ENCODE results near the gene TFF1. TPM values are rescaled to one million over a fixed set of nuclear protein-coding genes. Genes with fewer than 3 reads are reported as not detected.

TFF1 gene
- total RNA-seq, 1 experiment from 2014 or later, result not detected

DNA sequence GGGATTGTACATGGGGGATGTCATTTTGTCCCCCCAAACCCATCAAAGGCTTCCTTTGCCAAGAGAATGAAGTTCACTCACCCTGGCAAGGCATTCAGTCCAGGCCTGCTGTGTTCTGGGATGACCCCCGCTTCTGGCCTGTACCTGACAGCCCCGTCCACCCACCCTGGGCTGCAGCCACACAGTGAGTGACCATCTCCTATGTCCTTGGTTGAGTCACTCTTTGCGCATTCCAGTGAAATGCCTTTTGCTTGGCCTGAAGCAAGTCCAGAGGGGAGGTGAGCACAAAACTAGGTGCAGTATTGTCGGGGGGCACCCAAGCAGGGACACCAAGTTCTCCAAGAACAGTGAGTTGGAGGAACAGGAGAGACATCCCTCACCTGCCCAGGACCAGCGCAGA, 19.3 kb upstream of the TFF1 start:
- H3K36me3 Mint-ChIP-seq (ENCODE audit: insufficient read depth, unreplicated experiment), result no peaks in the 10 kb centered on the region
- intact Hi-C loops (cut with micrococcal nuclease), result no loop called here

DNA sequence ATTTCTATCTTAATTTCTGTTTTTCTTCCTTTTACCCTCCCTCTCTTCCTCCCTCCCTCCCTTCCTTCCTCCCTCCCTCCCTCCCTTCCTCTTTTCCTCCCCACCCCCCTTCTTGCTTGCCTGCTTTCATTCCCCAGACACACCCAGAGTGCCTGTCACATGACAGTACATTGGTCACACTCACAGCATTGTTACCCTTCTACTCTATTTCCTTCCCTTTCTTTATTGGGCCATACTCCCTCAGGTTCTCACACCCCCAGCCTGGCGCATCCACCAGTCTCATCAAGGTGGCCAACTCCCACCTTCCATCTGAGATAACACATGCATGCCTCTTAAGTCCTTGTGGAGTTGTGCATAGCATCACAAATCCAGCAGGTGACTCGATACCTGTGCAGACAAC, 18.7 kb upstream of the TFF1 start:
- Mint-ChIP-seq H3K4me1 (ENCODE audit: insufficient read depth, unreplicated experiment) (peaks cover 6% of the 10 kb centered on the region), H3K27me3 (ENCODE audit: insufficient read depth, unreplicated experiment) (no peaks in the 10 kb centered on the region), H3K4me3 (ENCODE audit: unreplicated experiment) (no peak overlapping the region), H3K36me3 (ENCODE audit: insufficient read depth, unreplicated experiment) (no peaks in the 10 kb centered on the region), H3K9me3 (ENCODE audit: unreplicated experiment) (no peaks in the 10 kb centered on the region), H3K27ac (ENCODE audit: low read depth, unreplicated experiment) (no peak overlapping the region)
- intact Hi-C loops (cut with micrococcal nuclease), result no loop called here
- TF ChIP-seq, protein P1, sequence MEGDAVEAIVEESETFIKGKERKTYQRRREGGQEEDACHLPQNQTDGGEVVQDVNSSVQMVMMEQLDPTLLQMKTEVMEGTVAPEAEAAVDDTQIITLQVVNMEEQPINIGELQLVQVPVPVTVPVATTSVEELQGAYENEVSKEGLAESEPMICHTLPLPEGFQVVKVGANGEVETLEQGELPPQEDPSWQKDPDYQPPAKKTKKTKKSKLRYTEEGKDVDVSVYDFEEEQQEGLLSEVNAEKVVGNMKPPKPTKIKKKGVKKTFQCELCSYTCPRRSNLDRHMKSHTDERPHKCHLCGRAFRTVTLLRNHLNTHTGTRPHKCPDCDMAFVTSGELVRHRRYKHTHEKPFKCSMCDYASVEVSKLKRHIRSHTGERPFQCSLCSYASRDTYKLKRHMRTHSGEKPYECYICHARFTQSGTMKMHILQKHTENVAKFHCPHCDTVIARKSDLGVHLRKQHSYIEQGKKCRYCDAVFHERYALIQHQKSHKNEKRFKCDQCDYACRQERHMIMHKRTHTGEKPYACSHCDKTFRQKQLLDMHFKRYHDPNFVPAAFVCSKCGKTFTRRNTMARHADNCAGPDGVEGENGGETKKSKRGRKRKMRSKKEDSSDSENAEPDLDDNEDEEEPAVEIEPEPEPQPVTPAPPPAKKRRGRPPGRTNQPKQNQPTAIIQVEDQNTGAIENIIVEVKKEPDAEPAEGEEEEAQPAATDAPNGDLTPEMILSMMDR (IDR thresholded peaks at IDR 0.05; ENCODE audit: unreplicated experiment), result no peak
- DNase-seq (ENCODE audit: unreplicated experiment), result no peak
- ChIA-PET CTCF (no interaction called here), POLR2A (no interaction called here)
- no TSS peak for BruUV-seq (replicated peaks)

More for the DNA sequence above, 19.3 kb upstream of the TFF1 start:
- no peak for DNase-seq (ENCODE audit: unreplicated experiment)
- Mint-ChIP-seq H3K27me3 (ENCODE audit: insufficient read depth, unreplicated experiment) (no peaks in the 10 kb centered on the region), H3K9me3 (ENCODE audit: unreplicated experiment) (no peaks in the 10 kb centered on the region), H3K4me1 (ENCODE audit: insufficient read depth, unreplicated experiment) (peaks cover 6% of the 10 kb centered on the region), H3K27ac (ENCODE audit: low read depth, unreplicated experiment) (no peak overlapping the region), H3K4me3 (ENCODE audit: unreplicated experiment) (no peak overlapping the region)
- TF ChIP-seq, protein P1 (IDR thresholded peaks at IDR 0.05; ENCODE audit: unreplicated experiment), result no peak
- CTCF ChIA-PET, result no interaction called here
- no TSS peak for BruUV-seq (replicated peaks)
- POLR2A ChIA-PET, result interaction anchor here (0.6 kb wide), 1 partner anchor 68 kb away, joined by 3 read pairs; no protein-coding TSS in a partner anchor

DNA sequence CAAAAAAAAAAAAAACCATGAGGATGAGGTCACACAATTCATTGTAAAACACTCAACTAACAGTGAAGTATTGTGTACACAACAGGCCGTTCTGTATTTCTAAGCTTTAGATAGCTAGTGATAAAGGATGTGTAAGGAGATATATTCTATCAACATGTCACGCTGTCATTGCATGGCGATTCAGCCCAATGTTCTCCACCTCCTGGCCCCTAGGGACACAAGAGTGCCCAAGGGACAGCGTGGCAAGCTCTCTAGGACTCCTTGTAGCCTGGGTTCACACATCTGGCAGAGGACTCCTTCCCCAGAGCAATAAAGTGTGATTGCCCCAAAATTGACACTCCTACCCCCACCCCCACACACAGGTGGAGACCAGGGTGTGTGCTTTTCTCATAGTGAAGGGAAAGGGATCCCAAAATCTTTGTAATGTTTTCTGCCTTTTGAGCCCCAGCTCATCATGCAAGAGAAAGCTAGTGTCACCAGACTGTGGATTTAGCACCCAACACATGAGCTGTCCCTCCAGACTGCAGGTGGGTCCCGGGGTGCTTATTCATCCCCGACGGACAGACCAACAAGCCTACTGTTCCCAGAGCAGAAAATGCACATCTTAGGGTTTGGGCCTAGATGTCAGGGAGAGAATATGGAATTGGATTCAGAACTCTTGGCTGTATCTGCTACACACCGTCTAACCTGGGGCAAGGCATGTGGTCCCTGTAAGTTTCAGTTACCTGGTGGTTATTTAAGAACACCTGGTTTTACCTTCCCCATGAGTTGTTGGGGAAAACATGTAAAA, 18.0 kb upstream of the TFF1 start:
- ChIA-PET POLR2A (no interaction called here), CTCF (interaction anchor here (0.7 kb wide), 1 partner anchor 210 kb away, joined by 4 read pairs; no protein-coding TSS in a partner anchor)
- BruUV-seq (replicated peaks), result no TSS peak
- TF ChIP-seq, protein P1 (IDR thresholded peaks at IDR 0.05; ENCODE audit: unreplicated experiment), result no peak
- H3K27me3 Mint-ChIP-seq (ENCODE audit: insufficient read depth, unreplicated experiment), result no peaks in the 10 kb centered on the region
- peaks cover 6% of the 10 kb centered on the region for H3K4me1 Mint-ChIP-seq (ENCODE audit: insufficient read depth, unreplicated experiment)
- H3K27ac Mint-ChIP-seq (ENCODE audit: low read depth, unreplicated experiment), result no peak overlapping the region
- H3K36me3 Mint-ChIP-seq (ENCODE audit: insufficient read depth, unreplicated experiment), result no peaks in the 10 kb centered on the region
- intact Hi-C loops (cut with micrococcal nuclease), result no loop called here
- DNase-seq (ENCODE audit: unreplicated experiment), result no peak
- H3K9me3 Mint-ChIP-seq (ENCODE audit: unreplicated experiment), result no peaks in the 10 kb centered on the region
- no peak overlapping the region for H3K4me3 Mint-ChIP-seq (ENCODE audit: unreplicated experiment)

DNA sequence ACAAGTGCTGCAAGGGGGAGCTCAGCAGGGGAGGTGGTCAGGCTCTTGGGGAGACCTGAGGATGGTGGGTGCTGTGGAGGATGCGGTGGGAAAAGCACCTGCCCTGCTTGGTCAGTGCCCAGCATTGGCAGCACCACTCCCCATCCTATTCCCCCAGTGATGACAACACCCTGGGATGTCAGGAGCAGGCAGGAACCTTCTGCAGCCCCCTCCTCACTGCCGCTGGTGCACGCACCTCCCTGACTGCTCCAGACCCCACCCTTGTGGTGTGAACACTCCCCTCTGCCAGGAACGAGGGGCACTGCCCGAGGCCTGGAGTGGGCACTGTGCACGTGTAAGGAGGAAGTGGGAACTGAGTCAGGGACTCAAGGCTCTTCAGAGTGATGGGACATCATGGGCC, 17.0 kb upstream of the TFF1 start:
- TF ChIP-seq, protein P1 (IDR thresholded peaks at IDR 0.05; ENCODE audit: unreplicated experiment), result no peak
- H3K9me3 Mint-ChIP-seq (ENCODE audit: unreplicated experiment), result no peaks in the 10 kb centered on the region
- BruUV-seq (replicated peaks), result no TSS peak
- H3K4me1 Mint-ChIP-seq (ENCODE audit: insufficient read depth, unreplicated experiment), result peaks cover 6% of the 10 kb centered on the region
- ChIA-PET CTCF (no interaction called here), POLR2A (no interaction called here)
- H3K27ac Mint-ChIP-seq (ENCODE audit: low read depth, unreplicated experiment), result no peak overlapping the region
- H3K4me3 Mint-ChIP-seq (ENCODE audit: unreplicated experiment), result no peak overlapping the region
- no peaks in the 10 kb centered on the region for H3K36me3 Mint-ChIP-seq (ENCODE audit: insufficient read depth, unreplicated experiment)
- intact Hi-C loops (cut with micrococcal nuclease), result no loop called here
- DNase-seq (ENCODE audit: unreplicated experiment), result no peak
- no peaks in the 10 kb centered on the region for H3K27me3 Mint-ChIP-seq (ENCODE audit: insufficient read depth, unreplicated experiment)
